ENCODE data around the gene MDFIC. TPM values are rescaled to one million over a fixed set of nuclear protein-coding genes. Genes with fewer than 3 reads are reported as not detected.

The MDFIC gene
- total and polyA plus RNA-seq, 5 donors from 2014 or later = 65.1 to 99.9 (median 87.0) TPM

DNA sequence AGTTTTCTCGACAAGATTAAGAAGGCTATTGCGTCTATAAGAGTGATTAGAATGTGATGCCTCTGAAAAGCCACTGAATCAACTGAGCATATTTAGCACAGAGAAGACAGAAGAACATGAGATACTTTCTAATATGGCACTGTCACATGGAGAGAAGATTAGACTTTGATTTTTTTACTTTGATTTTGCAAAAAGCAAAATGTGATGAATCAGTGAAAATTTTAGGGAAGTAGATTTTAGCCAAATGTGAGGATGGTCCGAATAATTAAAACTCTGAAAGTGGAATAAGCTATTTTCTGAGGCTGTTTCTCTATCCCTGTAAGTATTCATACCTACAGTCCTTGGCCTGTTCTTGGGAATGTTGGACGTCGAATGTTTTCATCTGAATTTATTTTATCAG, 11.8 kb downstream of the MDFIC start:
- peaks cover 80% of the 10 kb centered on the region for H3K4me1 ChIP-seq (ENCODE audit: control insufficient read depth, insufficient read depth, low read length, poor library complexity, severe bottlenecking)
- Mint-ChIP-seq H3K27me3 (no peaks in the 10 kb centered on the region), H3K4me1 (peaks cover 11 to 61% (median 33%) of the 10 kb centered on the region in 4 donors), H3K9me3 (no peaks in the 10 kb centered on the region), H3K27ac (peak overlapping the region in 2 of 3 donors; percentile 16 to 70), H3K36me3 (peaks cover 3% of the 10 kb centered on the region), H3K4me3 (peak overlapping the region in 3 of 4 donors; percentile 7 to 52 (median 51))
- peak overlapping the region; percentile 16 for H3K27ac ChIP-seq (ENCODE audit: insufficient read depth, low read length, poor library complexity, severe bottlenecking)
- no peaks in the 10 kb centered on the region for H3K27me3 ChIP-seq (ENCODE audit: control insufficient read depth, insufficient read depth, low read length)
- H3K36me3 ChIP-seq (ENCODE audit: control insufficient read depth, insufficient read depth, low read length) = no peaks in the 10 kb centered on the region
- ATAC-seq (ENCODE audit: low read depth in 2 of 2) = no peak
- DNase-seq = no peak
- H3K9me3 ChIP-seq (ENCODE audit: control insufficient read depth in 2 of 2, low read length in 2 of 2) = no peaks in the 10 kb centered on the region
- H3K4me3 ChIP-seq (ENCODE audit: low read depth, low read length) = peak overlapping the region; percentile 29

DNA sequence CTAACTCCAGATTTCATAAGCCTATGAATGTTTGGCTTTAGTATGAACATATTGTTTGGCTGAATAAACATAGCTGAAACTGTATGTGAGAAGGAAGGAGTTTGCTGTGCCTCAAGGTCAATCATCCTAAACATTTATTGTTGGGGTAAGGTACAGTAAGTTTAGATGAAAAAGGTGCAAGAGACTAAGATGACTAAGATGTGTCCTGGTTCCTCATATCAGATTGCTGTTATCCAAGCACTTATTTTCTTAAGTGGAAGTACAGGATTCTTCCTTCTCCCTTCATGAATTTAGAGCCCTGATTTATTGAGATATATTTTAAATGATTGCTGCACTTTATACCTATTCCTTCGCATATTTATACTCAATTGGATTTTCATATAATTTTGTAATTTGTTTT, 12.2 kb downstream of the MDFIC start:
- H3K4me1 Mint-ChIP-seq = peaks cover 14 to 64% (median 35%) of the 10 kb centered on the region in 4 donors
- H3K36me3 ChIP-seq (ENCODE audit: control insufficient read depth, insufficient read depth, low read length) = no peaks in the 10 kb centered on the region
- H3K4me3 ChIP-seq (ENCODE audit: low read depth, low read length) = peak overlapping the region; percentile 29
- peak overlapping the region; percentile 16 for H3K27ac ChIP-seq (ENCODE audit: insufficient read depth, low read length, poor library complexity, severe bottlenecking)
- peaks cover 76% of the 10 kb centered on the region for H3K4me1 ChIP-seq (ENCODE audit: control insufficient read depth, insufficient read depth, low read length, poor library complexity, severe bottlenecking)
- no peaks in the 10 kb centered on the region for H3K27me3 ChIP-seq (ENCODE audit: control insufficient read depth, insufficient read depth, low read length)
- no peaks in the 10 kb centered on the region for H3K27me3 Mint-ChIP-seq
- peak overlapping the region in 1 of 3 donors; percentile 16 for H3K27ac Mint-ChIP-seq
- peaks cover 3% of the 10 kb centered on the region for H3K36me3 Mint-ChIP-seq
- H3K9me3 ChIP-seq (ENCODE audit: control insufficient read depth in 2 of 2, low read length in 2 of 2) = no peaks in the 10 kb centered on the region
- ATAC-seq (ENCODE audit: low read depth in 2 of 2) (no peak), DNase-seq (no peak)
- no peaks in the 10 kb centered on the region for H3K9me3 Mint-ChIP-seq
- peak overlapping the region in 2 of 4 donors; percentile 51 to 52 for H3K4me3 Mint-ChIP-seq

DNA sequence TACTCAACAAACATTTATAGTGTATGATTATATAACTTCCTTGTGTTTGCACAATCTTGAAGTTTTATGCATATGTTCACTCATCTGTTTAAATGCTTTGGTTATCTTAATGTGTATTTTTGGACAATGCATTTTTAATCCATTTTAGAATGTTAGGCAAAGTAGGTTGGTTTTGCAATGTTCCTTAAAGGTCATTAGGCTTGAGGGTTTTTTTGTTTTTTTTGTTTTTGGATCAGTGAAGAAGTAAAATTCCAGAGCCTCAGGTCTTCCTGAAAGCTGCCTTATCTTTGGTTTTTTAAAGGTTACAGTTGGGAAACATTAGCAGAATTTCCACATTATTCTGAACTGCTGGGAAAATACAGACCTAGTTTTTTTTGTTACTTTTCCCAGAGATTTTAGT, 12.8 kb downstream of the MDFIC start:
- Histone ChIP-seq H3K4me3 (ENCODE audit: low read depth, low read length) (peak overlapping the region; percentile 45), H3K4me1 (ENCODE audit: control insufficient read depth, insufficient read depth, low read length, poor library complexity, severe bottlenecking) (peaks cover 69% of the 10 kb centered on the region), H3K27me3 (ENCODE audit: control insufficient read depth, insufficient read depth, low read length) (no peaks in the 10 kb centered on the region), H3K36me3 (ENCODE audit: control insufficient read depth, insufficient read depth, low read length) (no peaks in the 10 kb centered on the region), H3K9me3 (ENCODE audit: control insufficient read depth in 2 of 2, low read length in 2 of 2) (no peaks in the 10 kb centered on the region), H3K27ac (ENCODE audit: insufficient read depth, low read length, poor library complexity, severe bottlenecking) (no peak overlapping the region)
- Mint-ChIP-seq H3K4me3 (peak overlapping the region; percentile 15 to 74 (median 58)), H3K4me1 (peaks cover 20 to 70% (median 39%) of the 10 kb centered on the region in 4 donors), H3K9me3 (no peaks in the 10 kb centered on the region), H3K36me3 (peaks cover 3% of the 10 kb centered on the region), H3K27me3 (no peaks in the 10 kb centered on the region), H3K27ac (peak overlapping the region in 1 of 3 donors; percentile 9)
- no peak for ATAC-seq (ENCODE audit: low read depth in 2 of 2)
- no peak for DNase-seq

- Mint-ChIP-seq H3K27me3 (no peaks in the 10 kb centered on the region), H3K36me3 (peaks cover 13% of the 10 kb centered on the region), H3K4me3 (peak overlapping the region in 3 of 4 donors; percentile 9 to 64 (median 13)), H3K4me1 (peaks cover 37 to 75% (median 50%) of the 10 kb centered on the region in 4 donors), H3K27ac (peak overlapping the region in 1 of 3 donors; percentile 13), H3K9me3 (no peaks in the 10 kb centered on the region)
- H3K27ac ChIP-seq (ENCODE audit: insufficient read depth, low read length, poor library complexity, severe bottlenecking) = no peak overlapping the region
- H3K4me1 ChIP-seq (ENCODE audit: control insufficient read depth, insufficient read depth, low read length, poor library complexity, severe bottlenecking) = peaks cover 59% of the 10 kb centered on the region
- no peaks in the 10 kb centered on the region for H3K9me3 ChIP-seq (ENCODE audit: control insufficient read depth in 2 of 2, low read length in 2 of 2)
- H3K36me3 ChIP-seq (ENCODE audit: control insufficient read depth, insufficient read depth, low read length) = no peaks in the 10 kb centered on the region
- H3K27me3 ChIP-seq (ENCODE audit: control insufficient read depth, insufficient read depth, low read length) = no peaks in the 10 kb centered on the region
- DNase-seq = no peak
- ATAC-seq (ENCODE audit: low read depth in 2 of 2) = no peak
- H3K4me3 ChIP-seq (ENCODE audit: low read depth, low read length) = no peak overlapping the region
Observed at GRCh38 chr7:114936471-114936870, 14.6 kb downstream of the MDFIC start.

- no peaks in the 10 kb centered on the region for H3K27me3 Mint-ChIP-seq
- H3K9me3 Mint-ChIP-seq = no peaks in the 10 kb centered on the region
- DNase-seq (no peak), ATAC-seq (ENCODE audit: low read depth in 2 of 2) (no peak)
- H3K27ac Mint-ChIP-seq = no peak overlapping the region
- no peak overlapping the region for H3K4me3 ChIP-seq (ENCODE audit: low read depth, low read length)
- H3K9me3 ChIP-seq (ENCODE audit: control insufficient read depth in 2 of 2, low read length in 2 of 2) = no peaks in the 10 kb centered on the region
- H3K27me3 ChIP-seq (ENCODE audit: control insufficient read depth, insufficient read depth, low read length) = no peaks in the 10 kb centered on the region
- peaks cover 20% of the 10 kb centered on the region for H3K36me3 Mint-ChIP-seq
- no peak overlapping the region for H3K27ac ChIP-seq (ENCODE audit: insufficient read depth, low read length, poor library complexity, severe bottlenecking)
- peak overlapping the region in 1 of 4 donors; percentile 19 for H3K4me3 Mint-ChIP-seq
- H3K36me3 ChIP-seq (ENCODE audit: control insufficient read depth, insufficient read depth, low read length) = no peaks in the 10 kb centered on the region
- H3K4me1 Mint-ChIP-seq = peaks cover 43 to 74% (median 52%) of the 10 kb centered on the region in 4 donors
- H3K4me1 ChIP-seq (ENCODE audit: control insufficient read depth, insufficient read depth, low read length, poor library complexity, severe bottlenecking) = peaks cover 51% of the 10 kb centered on the region
Observed at GRCh38 chr7:114937446-114937845, 15.6 kb downstream of the MDFIC start.

DNA sequence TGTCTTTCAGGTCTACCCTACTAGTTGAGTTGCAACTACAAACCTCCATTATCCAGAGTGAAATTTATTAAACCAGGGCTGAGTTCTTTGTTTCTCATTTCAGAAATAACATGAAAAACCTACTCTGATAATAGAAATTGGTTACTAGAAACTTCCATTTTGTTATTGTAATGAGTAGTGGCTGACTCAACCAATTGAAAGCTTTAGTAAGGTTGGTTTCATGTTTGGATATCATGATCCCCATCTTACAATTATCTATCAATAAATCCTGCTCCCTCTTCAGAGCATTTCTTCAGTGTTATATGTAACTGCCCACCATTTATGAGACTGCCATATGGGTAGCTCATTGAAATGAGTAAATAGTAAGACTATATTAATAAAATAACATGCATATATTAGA, 16.9 kb downstream of the MDFIC start:
- ATAC-seq (ENCODE audit: low read depth in 2 of 2) (no peak), DNase-seq (no peak)
- Mint-ChIP-seq H3K36me3 (peaks cover 31% of the 10 kb centered on the region), H3K27me3 (no peaks in the 10 kb centered on the region), H3K4me3 (no peak overlapping the region), H3K9me3 (no peaks in the 10 kb centered on the region), H3K27ac (no peak overlapping the region), H3K4me1 (peaks cover 54 to 75% (median 56%) of the 10 kb centered on the region in 4 donors)
- H3K9me3 ChIP-seq (ENCODE audit: control insufficient read depth in 2 of 2, low read length in 2 of 2) = no peaks in the 10 kb centered on the region
- no peak overlapping the region for H3K4me3 ChIP-seq (ENCODE audit: low read depth, low read length)
- no peak overlapping the region for H3K27ac ChIP-seq (ENCODE audit: insufficient read depth, low read length, poor library complexity, severe bottlenecking)
- peaks cover 7% of the 10 kb centered on the region for H3K36me3 ChIP-seq (ENCODE audit: control insufficient read depth, insufficient read depth, low read length)
- H3K27me3 ChIP-seq (ENCODE audit: control insufficient read depth, insufficient read depth, low read length) = no peaks in the 10 kb centered on the region
- H3K4me1 ChIP-seq (ENCODE audit: control insufficient read depth, insufficient read depth, low read length, poor library complexity, severe bottlenecking) = peaks cover 46% of the 10 kb centered on the region

GRCh38 chr7:114939484-114940097, 17.7 kb downstream of the MDFIC start:
- H3K27me3 ChIP-seq (ENCODE audit: control insufficient read depth, insufficient read depth, low read length) = no peaks in the 10 kb centered on the region
- H3K9me3 ChIP-seq (ENCODE audit: control insufficient read depth in 2 of 2, low read length in 2 of 2) = no peaks in the 10 kb centered on the region
- no peak for ATAC-seq (ENCODE audit: low read depth in 2 of 2)
- no peaks in the 10 kb centered on the region for H3K27me3 Mint-ChIP-seq
- DNase-seq = peak in 2 of 3 donors; percentile 9 to 28
- peaks cover 13% of the 10 kb centered on the region for H3K36me3 ChIP-seq (ENCODE audit: control insufficient read depth, insufficient read depth, low read length)
- H3K4me3 Mint-ChIP-seq = no peak overlapping the region
- H3K36me3 Mint-ChIP-seq = peaks cover 37% of the 10 kb centered on the region
- peak overlapping the region; percentile 13 for H3K4me3 ChIP-seq (ENCODE audit: low read depth, low read length)
- peaks cover 38% of the 10 kb centered on the region for H3K4me1 ChIP-seq (ENCODE audit: control insufficient read depth, insufficient read depth, low read length, poor library complexity, severe bottlenecking)
- no peak overlapping the region for H3K27ac Mint-ChIP-seq
- H3K27ac ChIP-seq (ENCODE audit: insufficient read depth, low read length, poor library complexity, severe bottlenecking) = no peak overlapping the region
- H3K4me1 Mint-ChIP-seq = peaks cover 55 to 72% (median 59%) of the 10 kb centered on the region in 4 donors
- H3K9me3 Mint-ChIP-seq = no peaks in the 10 kb centered on the region

- Histone ChIP-seq H3K4me3 (ENCODE audit: low read depth, low read length) (peak overlapping the region; percentile 13), H3K36me3 (ENCODE audit: control insufficient read depth, insufficient read depth, low read length) (peaks cover 20% of the 10 kb centered on the region), H3K27me3 (ENCODE audit: control insufficient read depth, insufficient read depth, low read length) (no peaks in the 10 kb centered on the region), H3K4me1 (ENCODE audit: control insufficient read depth, insufficient read depth, low read length, poor library complexity, severe bottlenecking) (peaks cover 34% of the 10 kb centered on the region), H3K9me3 (ENCODE audit: control insufficient read depth in 2 of 2, low read length in 2 of 2) (no peaks in the 10 kb centered on the region), H3K27ac (ENCODE audit: insufficient read depth, low read length, poor library complexity, severe bottlenecking) (no peak overlapping the region)
- H3K4me1 Mint-ChIP-seq = peaks cover 54 to 69% (median 62%) of the 10 kb centered on the region in 4 donors
- peaks cover 38% of the 10 kb centered on the region for H3K36me3 Mint-ChIP-seq
- peak overlapping the region in 1 of 4 donors; percentile 17 for H3K4me3 Mint-ChIP-seq
- no peaks in the 10 kb centered on the region for H3K27me3 Mint-ChIP-seq
- H3K27ac Mint-ChIP-seq = no peak overlapping the region
- no peak for DNase-seq
- H3K9me3 Mint-ChIP-seq = no peaks in the 10 kb centered on the region
- ATAC-seq (ENCODE audit: low read depth in 2 of 2) = no peak
Observed at GRCh38 chr7:114940220-114940619, 18.3 kb downstream of the MDFIC start.
